ENCODE results near the gene ZNF276.

Gene ZNF276

DNA sequence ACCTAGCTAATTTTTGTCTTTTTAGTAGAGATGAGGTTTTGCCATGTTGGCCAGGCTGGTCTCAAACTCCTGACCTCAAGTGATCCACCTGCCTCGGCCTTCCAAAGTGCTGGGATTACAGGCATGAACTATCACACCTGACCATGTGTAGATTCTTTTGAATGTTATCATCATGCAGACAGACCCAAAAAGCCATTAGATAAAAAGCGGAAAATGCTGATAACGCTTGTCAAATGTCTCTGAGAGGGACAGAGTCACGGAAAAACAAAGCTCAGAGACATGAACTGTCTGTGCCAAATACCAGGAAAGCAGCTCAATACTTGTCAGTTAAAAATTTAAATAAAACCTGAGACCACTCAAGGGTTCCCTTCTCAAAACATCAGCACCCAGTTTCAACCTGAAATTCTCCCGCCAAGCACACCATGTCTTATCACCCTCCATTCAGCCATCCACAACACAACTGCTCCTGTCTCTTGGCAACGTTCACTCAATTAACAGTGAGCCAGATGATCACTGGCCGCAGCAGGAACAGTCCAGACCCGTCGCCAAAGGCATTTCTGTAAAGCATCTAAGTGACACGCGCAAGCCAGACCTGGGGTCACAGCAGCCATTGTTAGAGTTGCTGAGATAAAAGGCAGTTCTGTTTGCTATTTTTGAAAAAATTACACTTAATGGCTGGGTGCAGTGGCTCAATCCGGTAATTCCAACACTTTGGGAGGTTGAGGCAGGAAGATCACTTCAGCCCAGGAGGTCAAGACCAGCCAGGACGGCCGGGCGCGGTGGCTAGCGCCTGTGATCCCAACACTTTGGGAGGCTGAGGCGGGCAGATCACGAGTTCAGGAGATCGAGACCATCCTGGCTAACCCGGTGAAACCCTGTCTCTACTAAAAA, 65.4 kb downstream of the ZNF276 start:
- TF ChIP-seq, protein P1, sequence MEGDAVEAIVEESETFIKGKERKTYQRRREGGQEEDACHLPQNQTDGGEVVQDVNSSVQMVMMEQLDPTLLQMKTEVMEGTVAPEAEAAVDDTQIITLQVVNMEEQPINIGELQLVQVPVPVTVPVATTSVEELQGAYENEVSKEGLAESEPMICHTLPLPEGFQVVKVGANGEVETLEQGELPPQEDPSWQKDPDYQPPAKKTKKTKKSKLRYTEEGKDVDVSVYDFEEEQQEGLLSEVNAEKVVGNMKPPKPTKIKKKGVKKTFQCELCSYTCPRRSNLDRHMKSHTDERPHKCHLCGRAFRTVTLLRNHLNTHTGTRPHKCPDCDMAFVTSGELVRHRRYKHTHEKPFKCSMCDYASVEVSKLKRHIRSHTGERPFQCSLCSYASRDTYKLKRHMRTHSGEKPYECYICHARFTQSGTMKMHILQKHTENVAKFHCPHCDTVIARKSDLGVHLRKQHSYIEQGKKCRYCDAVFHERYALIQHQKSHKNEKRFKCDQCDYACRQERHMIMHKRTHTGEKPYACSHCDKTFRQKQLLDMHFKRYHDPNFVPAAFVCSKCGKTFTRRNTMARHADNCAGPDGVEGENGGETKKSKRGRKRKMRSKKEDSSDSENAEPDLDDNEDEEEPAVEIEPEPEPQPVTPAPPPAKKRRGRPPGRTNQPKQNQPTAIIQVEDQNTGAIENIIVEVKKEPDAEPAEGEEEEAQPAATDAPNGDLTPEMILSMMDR (IDR thresholded peaks at IDR 0.05) = no peak
- no peak for TF ChIP-seq ZFX (IDR thresholded peaks at IDR 0.05; ENCODE audit: borderline replicate concordance)
- H3K27ac ChIP-seq = no peak overlapping the region

GRCh38 chr16:89787365-89787805, 66.0 kb downstream of the ZNF276 start:
- H3K27ac ChIP-seq = no peak overlapping the region
- no peak for TF ChIP-seq ZFX (IDR thresholded peaks at IDR 0.05; ENCODE audit: borderline replicate concordance)
- TF ChIP-seq, protein P1 (IDR thresholded peaks at IDR 0.05) = no peak
